DOHH2 (cell line): ENCODE results near the gene MYO1H.

Experiments
- H3F3A ChIP-seq: fragments of 200-600 bp; sonication (generic), shearing (Covaris generic); 2 replicates; pipeline ENCODE4 v1.6.0; 2016; ENCODE audit warnings: antibody characterized with exemption, mild to moderate bottlenecking; ENCODE audit not compliant: control insufficient read depth, insufficient read depth
- H3K27ac ChIP-seq: fragments of 200-600 bp; sonication (generic); 2 replicates; pipeline ENCODE4 v1.5.1; 2014; ENCODE audit warnings: low read depth, mild to moderate bottlenecking, low read length, moderate library complexity
- H3K27me3 ChIP-seq: fragments of 200-600 bp; sonication (generic); 2 replicates; pipeline ENCODE4 v1.6.1; 2014; ENCODE audit warnings: mild to moderate bottlenecking, low read length, mixed read lengths; ENCODE audit not compliant: control insufficient read depth
- H3K36me3 ChIP-seq: fragments of 200-600 bp; sonication (generic); 2 replicates; pipeline ENCODE4 v1.6.1; 2014; ENCODE audit warnings: mild to moderate bottlenecking, low read length, moderate library complexity, mixed read lengths; ENCODE audit not compliant: control insufficient read depth
- H3K4me1 ChIP-seq: fragments of 200-600 bp; sonication (generic); 2 replicates; pipeline ENCODE4 v1.6.1; 2014; ENCODE audit warnings: mild to moderate bottlenecking, low read length, mixed read lengths; ENCODE audit not compliant: control insufficient read depth
- H3K4me2 ChIP-seq: fragments of 200-600 bp; sonication (generic); 2 replicates; pipeline ENCODE4 v1.6.0; 2014; ENCODE audit warnings: mild to moderate bottlenecking, low read length, moderate library complexity
- H3K4me3 ChIP-seq: fragments of 200-600 bp; sonication (generic); 2 replicates; pipeline ENCODE4 v1.5.1; 2014; ENCODE audit warnings: mild to moderate bottlenecking, low read length, mixed read lengths
- H3K79me2 ChIP-seq: fragments of 200-600 bp; sonication (generic); 2 replicates; pipeline ENCODE4 v1.6.1; 2014; ENCODE audit warnings: mild to moderate bottlenecking, low read length, mixed read lengths; ENCODE audit not compliant: control insufficient read depth
- H3K9me2 ChIP-seq: fragments of 200-600 bp; sonication (generic); replicated peaks from 2 replicates; pipeline ENCODE4 v1.6.1; 2014; ENCODE audit warnings: mild to moderate bottlenecking, low read length, mixed read lengths; ENCODE audit not compliant: control insufficient read depth
- H3K9me3 ChIP-seq: fragments of 200-600 bp; sonication (generic); 2 replicates; pipeline ENCODE4 v1.6.1; 2014; ENCODE audit warnings: antibody characterized with exemption, low read length, mixed read lengths; ENCODE audit not compliant: control insufficient read depth, insufficient read depth
- H4K20me1 ChIP-seq: fragments of 200-600 bp; sonication (generic); 2 replicates; pipeline ENCODE4 v1.6.0; 2014; ENCODE audit warnings: low read depth, mild to moderate bottlenecking, antibody characterized with exemption, low read length, moderate library complexity; ENCODE audit not compliant: control insufficient read depth, insufficient read depth
- EZH2phosphoT487 ChIP-seq: fragments of 200-600 bp; sonication (generic); IDR thresholded peaks from 2 replicates; pipeline ENCODE4 v1.6.1; 2017; ENCODE audit warnings: borderline replicate concordance, mild to moderate bottlenecking, antibody characterized with exemption, low read length, moderate library complexity, mixed read lengths
- TF ChIP-seq, protein P1 (sequence below): fragments of 200-600 bp; sonication (generic); IDR thresholded peaks from one replicate; pipeline ENCODE4 v1.5.1; 2014; ENCODE audit warnings: antibody characterized with exemption, mild to moderate bottlenecking, low read depth, low read length; ENCODE audit not compliant: poor library complexity, severe bottlenecking

The MYO1H gene

DNA sequence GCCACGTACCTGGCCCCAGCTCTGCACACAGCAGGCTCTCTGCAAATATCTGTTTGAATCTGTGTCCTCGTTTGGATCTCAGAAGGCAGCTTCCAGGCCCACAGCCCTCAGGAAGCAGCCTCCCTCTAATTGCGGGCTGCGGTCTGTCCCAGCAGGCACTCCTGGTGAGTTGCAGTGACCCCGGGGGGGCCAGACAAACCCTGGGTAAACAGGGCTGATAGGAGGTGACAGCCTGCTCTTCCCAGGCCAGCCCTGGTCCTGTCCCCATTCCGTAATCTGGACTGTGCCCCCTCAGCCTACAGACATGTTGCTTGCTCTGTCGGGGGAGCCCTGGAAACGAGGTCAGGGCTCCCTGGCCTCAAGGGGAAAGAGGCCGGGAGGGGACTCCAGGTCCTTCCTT lies 40.6 kb upstream of the MYO1H start:
- Histone ChIP-seq H3K9me3 (no peaks in the 10 kb centered on the region), H3F3A (no peaks in the 10 kb centered on the region), H3K4me3 (no peak overlapping the region), H3K79me2 (no peaks in the 10 kb centered on the region), H3K27me3 (peaks cover 32% of the 10 kb centered on the region), H4K20me1 (no peaks in the 10 kb centered on the region), H3K36me3 (no peaks in the 10 kb centered on the region), H3K4me1 (peaks cover 19% of the 10 kb centered on the region), H3K27ac (no peak overlapping the region), H3K4me2 (no peak overlapping the region), H3K9me2 (no peaks in the 10 kb centered on the region)
- TF ChIP-seq, protein P1, sequence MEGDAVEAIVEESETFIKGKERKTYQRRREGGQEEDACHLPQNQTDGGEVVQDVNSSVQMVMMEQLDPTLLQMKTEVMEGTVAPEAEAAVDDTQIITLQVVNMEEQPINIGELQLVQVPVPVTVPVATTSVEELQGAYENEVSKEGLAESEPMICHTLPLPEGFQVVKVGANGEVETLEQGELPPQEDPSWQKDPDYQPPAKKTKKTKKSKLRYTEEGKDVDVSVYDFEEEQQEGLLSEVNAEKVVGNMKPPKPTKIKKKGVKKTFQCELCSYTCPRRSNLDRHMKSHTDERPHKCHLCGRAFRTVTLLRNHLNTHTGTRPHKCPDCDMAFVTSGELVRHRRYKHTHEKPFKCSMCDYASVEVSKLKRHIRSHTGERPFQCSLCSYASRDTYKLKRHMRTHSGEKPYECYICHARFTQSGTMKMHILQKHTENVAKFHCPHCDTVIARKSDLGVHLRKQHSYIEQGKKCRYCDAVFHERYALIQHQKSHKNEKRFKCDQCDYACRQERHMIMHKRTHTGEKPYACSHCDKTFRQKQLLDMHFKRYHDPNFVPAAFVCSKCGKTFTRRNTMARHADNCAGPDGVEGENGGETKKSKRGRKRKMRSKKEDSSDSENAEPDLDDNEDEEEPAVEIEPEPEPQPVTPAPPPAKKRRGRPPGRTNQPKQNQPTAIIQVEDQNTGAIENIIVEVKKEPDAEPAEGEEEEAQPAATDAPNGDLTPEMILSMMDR = no peak
- TF ChIP-seq EZH2phosphoT487 = no peak

DNA sequence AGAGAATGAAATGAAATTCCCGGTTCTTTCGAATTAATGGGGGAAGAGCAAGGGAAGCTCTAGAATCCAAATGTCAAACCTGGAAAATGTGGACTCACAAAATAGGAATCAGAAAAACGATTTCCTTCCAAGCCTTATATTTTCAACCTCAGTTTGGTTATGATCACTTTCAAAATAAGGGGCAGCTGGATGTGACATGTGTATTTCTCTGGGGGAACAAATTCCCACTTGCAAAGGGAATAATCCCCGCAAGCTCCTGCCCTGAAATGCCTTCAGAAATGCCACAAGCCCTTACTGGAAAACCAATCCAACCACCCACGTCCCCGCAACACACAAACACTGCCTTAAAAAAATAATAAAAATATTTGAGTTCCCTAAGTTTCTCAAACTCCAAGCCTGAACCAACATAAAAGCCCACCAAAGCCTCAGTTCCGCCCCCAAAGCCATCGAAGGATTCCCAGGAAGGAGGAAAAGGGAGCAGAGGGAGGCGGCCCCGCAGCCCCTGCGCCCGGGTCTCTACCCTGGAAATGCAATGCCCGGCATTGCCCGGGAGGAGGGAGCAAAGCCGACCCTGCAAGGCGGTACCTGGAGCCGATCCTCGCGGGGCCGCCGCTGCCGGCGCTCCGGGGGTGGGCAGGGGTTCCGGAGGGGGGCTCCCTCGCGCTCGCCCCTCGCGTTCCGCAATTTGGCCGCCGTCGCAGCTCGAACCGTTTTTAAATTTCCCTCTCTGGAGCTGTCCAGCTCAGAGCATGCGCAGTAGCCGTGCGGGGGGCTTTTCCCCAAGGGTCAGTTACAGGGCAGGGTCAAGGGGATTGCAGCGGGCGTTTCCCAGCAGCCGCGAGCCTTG lies 38.9 kb upstream of the MYO1H start, which contains the start of gene FOXN4:
FOXN4 (minus strand) TSS at position 751 of the 847 bp plus-strand sequence. CDS start 963 bp downstream, outside the sequence.
- peak within 1 kb of the TSS; percentile 80 for H3K4me2 ChIP-seq
- TF ChIP-seq, protein P1 = no peak
- TF ChIP-seq EZH2phosphoT487 = no peak
- no peaks in the 10 kb centered on the region for H3K79me2 ChIP-seq
- peak within 1 kb of the TSS; percentile 22; the same call in 1 of the 2 replicates for H3K27ac ChIP-seq
- peaks cover 29% of the 10 kb centered on the region for H3K27me3 ChIP-seq
- no peaks in the 10 kb centered on the region for H3K36me3 ChIP-seq
- H3F3A ChIP-seq = no peaks in the 10 kb centered on the region
- peaks cover 19% of the 10 kb centered on the region for H3K4me1 ChIP-seq
- no peaks in the 10 kb centered on the region for H3K9me3 ChIP-seq
- H3K4me3 ChIP-seq = peak within 1 kb of the TSS; percentile 77
- H3K9me2 ChIP-seq = no peaks in the 10 kb centered on the region
- no peaks in the 10 kb centered on the region for H4K20me1 ChIP-seq

DNA sequence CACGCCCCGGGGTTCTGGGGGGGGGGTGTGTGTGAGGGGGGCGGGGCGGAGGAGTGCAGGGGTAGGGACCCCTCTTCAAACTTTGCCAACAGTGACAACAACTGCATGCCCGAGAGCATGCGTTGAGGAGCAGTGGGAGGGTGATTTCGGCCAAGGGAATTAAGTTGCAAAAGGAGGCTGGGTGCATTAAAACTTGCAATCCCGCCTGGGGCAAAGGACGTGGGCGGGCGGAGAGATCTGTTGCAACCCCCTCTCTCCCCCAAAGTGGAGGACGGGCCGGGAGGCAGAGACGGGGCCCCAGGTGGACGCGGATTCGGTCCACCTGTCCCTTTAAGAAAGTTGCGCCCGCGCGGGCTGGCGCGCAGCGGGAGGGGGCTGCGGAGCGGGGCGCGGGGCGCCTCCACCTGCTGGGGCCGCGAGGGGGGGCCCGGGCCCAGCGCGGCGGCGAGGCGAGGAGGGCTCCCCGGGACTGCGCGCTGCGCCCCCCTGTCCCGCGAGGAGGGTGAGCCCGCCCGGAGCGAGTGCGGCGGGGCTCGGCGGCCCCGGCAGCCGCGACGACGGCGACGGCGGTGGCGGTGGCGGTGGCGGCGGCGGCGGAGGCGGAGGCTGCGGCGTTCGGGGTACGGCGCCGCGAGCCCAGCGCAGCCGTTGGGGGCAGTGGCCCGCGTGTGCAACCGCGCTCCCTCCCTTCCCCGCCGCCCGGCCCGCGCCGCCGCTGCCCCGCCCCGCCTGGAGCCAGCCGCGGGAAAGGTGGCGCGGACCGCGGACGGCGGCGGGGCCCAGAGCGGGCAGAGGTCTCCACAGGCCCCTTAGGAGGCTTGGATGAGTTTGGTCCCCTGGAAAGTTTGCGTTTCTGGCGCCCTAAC lies 38.1 kb upstream of the MYO1H start:
- Histone ChIP-seq H4K20me1 (no peaks in the 10 kb centered on the region), H3K27ac (peak overlapping the region; percentile 22; the same call in 1 of the 2 replicates), H3K27me3 (peaks cover 25% of the 10 kb centered on the region), H3K4me2 (peak overlapping the region; percentile 80), H3K4me1 (peaks cover 19% of the 10 kb centered on the region), H3K9me2 (no peaks in the 10 kb centered on the region), H3F3A (no peaks in the 10 kb centered on the region), H3K36me3 (no peaks in the 10 kb centered on the region), H3K4me3 (peak overlapping the region; percentile 77), H3K9me3 (no peaks in the 10 kb centered on the region), H3K79me2 (no peaks in the 10 kb centered on the region)
- TF ChIP-seq EZH2phosphoT487 = no peak; the same call in 1 of the 2 replicates
- TF ChIP-seq, protein P1 = no peak
